GM19351 (cell line): ENCODE results near the gene DDX10.
A peak's percentile ranks its signal among the peaks of the same experiment; 100 is the strongest.

Experiments
- ATAC-seq: cut with Tn5 transposase; IDR thresholded peaks from one replicate; pipeline ENCODE4 v1.9.1; 2021; ENCODE audit warnings: mild to moderate bottlenecking, moderate library complexity; ENCODE audit not compliant: unreplicated experiment

The DDX10 gene

GRCh38 chr11:108654994-108655631 is 9.8 kb upstream of the DDX10 start:
- no peak for ATAC-seq

- no peak for ATAC-seq
Measured at GRCh38 chr11:108662700-108663099, 2.2 kb upstream of the DDX10 start.

GRCh38 chr11:108663154-108663877 is 1.6 kb upstream of the DDX10 start:
- ATAC-seq = peak; percentile 44

GRCh38 chr11:108666373-108666772 is 1.5 kb downstream of the DDX10 start:
- ATAC-seq = no peak

GRCh38 chr11:108669286-108669685 is 4.4 kb downstream of the DDX10 start:
- ATAC-seq = no peak

- ATAC-seq = no peak
Measured at GRCh38 chr11:108669711-108670110, 4.8 kb downstream of the DDX10 start.

- no peak for ATAC-seq
Measured at GRCh38 chr11:108670451-108670850, 5.6 kb downstream of the DDX10 start.

- no peak for ATAC-seq
Measured at GRCh38 chr11:108672113-108672512, 7.2 kb downstream of the DDX10 start.

GRCh38 chr11:108672786-108673185 is 7.9 kb downstream of the DDX10 start:
- ATAC-seq = no peak

- no peak for ATAC-seq
Measured at GRCh38 chr11:108679045-108679444, 14.2 kb downstream of the DDX10 start.

- ATAC-seq = no peak
Measured at GRCh38 chr11:108680271-108680670, 15.4 kb downstream of the DDX10 start.

GRCh38 chr11:108685419-108686130 is 20.7 kb downstream of the DDX10 start:
- ATAC-seq = no peak

- no peak for ATAC-seq
Measured at GRCh38 chr11:108693852-108694251, 29.0 kb downstream of the DDX10 start.

- no peak for ATAC-seq
Measured at GRCh38 chr11:108694846-108695245, 30.0 kb downstream of the DDX10 start.

GRCh38 chr11:108697872-108698473 is 33.1 kb downstream of the DDX10 start:
- ATAC-seq = peak; percentile 91

GRCh38 chr11:108698844-108699642 is 34.2 kb downstream of the DDX10 start:
- ATAC-seq = peak; percentile 75

GRCh38 chr11:108703916-108704315 is 39.0 kb downstream of the DDX10 start:
- ATAC-seq = no peak

- ATAC-seq = no peak
Measured at GRCh38 chr11:108705061-108705460, 40.2 kb downstream of the DDX10 start.

- ATAC-seq = no peak
Measured at GRCh38 chr11:108708173-108708572, 43.3 kb downstream of the DDX10 start.

- ATAC-seq = no peak
Measured at GRCh38 chr11:108709741-108710140, 44.9 kb downstream of the DDX10 start.
